Fibroblast of lung (primary cell): ENCODE measurements around the gene HLA-DMA.

Source experiments
- EZH2 ChIP-seq: IDR thresholded peaks from 2 replicates; pipeline ENCODE4 v1.5.1; 2012; ENCODE audit warnings: low read length, control low read depth, mild to moderate bottlenecking; ENCODE audit errors: missing control alignments
- TF ChIP-seq, protein P1 (sequence below), 2 donors: IDR thresholded peaks in 1 of 2; conservative IDR thresholded peaks in 1 of 2; 1 replicate in 1 of 2; 2 replicates in 1 of 2; pipeline ENCODE4 v1.5.1; 2011 to 2012; ENCODE audit warnings: low read length in 2 of 2, control low read depth in 1 of 2, inconsistent platforms in 1 of 2, low read depth in 1 of 2, mild to moderate bottlenecking in 1 of 2

DNA sequence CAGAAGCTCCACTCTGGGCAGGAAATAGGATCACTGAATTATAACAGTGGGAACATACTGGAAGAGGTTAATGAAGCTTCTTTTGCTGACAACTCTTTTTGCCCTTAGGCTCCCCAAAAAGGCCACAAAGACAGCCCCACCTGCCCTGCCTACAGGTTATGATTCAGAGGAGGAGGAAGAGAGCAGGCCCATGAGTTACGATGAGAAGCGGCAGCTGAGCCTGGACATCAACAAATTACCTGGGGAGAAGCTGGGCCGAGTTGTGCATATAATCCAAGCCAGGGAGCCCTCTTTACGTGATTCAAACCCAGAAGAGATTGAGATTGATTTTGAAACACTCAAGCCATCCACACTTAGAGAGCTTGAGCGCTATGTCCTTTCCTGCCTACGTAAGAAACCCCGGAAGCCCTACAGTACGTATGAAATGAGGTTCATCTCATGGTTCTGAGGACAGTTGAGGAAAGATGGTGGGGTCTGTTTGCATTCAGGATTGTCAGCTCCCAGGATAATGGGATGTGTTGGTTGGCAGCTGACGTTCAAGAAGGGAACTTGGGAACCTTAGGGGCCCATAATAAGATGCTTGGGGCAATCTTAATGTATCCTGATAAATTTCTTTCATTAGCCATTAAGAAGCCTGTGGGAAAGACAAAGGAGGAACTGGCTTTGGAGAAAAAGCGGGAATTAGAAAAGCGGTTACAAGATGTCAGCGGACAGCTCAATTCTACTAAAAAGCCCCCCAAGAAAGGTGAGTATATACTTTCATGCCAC lies 27.0 kb upstream of the HLA-DMA start:
- TF ChIP-seq, protein P1, sequence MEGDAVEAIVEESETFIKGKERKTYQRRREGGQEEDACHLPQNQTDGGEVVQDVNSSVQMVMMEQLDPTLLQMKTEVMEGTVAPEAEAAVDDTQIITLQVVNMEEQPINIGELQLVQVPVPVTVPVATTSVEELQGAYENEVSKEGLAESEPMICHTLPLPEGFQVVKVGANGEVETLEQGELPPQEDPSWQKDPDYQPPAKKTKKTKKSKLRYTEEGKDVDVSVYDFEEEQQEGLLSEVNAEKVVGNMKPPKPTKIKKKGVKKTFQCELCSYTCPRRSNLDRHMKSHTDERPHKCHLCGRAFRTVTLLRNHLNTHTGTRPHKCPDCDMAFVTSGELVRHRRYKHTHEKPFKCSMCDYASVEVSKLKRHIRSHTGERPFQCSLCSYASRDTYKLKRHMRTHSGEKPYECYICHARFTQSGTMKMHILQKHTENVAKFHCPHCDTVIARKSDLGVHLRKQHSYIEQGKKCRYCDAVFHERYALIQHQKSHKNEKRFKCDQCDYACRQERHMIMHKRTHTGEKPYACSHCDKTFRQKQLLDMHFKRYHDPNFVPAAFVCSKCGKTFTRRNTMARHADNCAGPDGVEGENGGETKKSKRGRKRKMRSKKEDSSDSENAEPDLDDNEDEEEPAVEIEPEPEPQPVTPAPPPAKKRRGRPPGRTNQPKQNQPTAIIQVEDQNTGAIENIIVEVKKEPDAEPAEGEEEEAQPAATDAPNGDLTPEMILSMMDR (conservative IDR thresholded peaks at IDR 0.05 in 1 of 2, IDR thresholded peaks at IDR 0.05 in 1 of 2; ENCODE audit: low read depth in 1 of 2, low read length in 2 of 2) = no peak
- TF ChIP-seq EZH2 = no peak
